Measurements from ENCODE around the gene SNX3.
"Not testable (repeated sequence)": the region's sequence is repeated elsewhere in the genome, so short reads cannot be mapped to it uniquely, and the experiment has no call there.

SNX3 gene

DNA sequence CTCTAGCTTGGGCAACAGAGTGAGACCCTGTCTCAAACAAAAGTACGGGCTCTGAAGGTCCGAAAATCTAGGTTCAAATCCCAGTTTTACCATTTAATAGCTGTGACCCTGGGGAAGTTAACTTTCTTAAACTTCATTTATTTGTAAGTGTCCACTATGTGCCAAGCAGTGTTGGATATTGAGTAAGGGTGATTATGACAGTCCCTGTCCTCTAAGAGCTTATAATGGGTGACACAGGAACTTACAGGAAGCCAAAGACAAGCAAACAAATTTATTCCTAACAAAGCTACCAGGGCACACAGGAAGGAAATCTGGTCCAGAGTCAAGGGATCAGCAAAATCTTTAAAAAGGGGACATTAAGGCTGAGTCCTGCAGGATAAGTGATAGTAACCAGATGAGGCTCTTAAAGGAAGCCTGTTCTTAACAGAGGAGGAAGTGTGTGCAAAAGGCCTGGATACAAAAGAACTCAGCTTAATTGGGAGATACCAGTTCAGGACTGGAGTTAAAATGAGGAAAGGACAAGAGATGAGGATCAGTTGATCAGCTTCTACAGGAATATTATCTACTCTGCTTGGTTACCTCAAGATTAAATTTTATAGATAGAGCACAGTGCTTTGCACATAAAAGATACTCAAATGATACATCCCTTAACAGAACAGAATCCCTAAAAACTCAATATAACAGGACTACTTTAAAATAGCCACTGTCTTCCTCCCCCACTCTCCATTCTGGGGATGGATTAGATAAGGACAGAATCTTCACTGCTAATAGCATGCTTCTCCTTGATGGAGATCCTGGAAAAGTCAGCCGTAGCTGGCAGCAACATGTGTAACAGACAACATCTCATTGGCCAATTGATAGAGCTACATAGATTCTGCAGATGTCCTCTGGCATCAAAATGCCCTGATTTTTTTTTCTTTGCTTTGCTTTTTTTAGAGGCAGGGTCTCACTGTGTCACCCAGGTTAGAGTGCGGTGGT, 6.1 kb downstream of the SNX3 start:
- DNase-seq = no peak

GRCh38 chr6:108253241-108253640, 7.6 kb downstream of the SNX3 start:
- DNase-seq = no peak

DNA sequence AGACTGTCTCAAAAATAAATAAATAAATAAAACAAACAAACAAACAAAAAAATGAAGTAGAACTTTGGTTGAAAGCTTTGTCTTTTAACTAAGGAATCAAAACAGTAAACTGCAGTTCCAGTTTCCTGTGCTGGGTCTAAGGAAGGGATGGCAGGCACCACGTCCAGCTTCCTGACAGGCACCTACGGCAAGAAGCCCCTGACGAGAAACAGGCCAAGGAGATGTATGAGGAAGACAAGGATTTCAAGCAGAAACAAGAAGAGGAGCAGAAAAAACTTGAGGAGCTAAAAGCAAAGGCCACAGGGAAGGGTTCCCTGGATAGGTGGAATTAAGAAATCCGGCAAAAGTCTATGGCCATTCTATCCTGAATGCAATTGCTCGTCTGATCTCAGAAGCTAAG, 8.8 kb downstream of the SNX3 start:
- DNase-seq = no peak

DNA sequence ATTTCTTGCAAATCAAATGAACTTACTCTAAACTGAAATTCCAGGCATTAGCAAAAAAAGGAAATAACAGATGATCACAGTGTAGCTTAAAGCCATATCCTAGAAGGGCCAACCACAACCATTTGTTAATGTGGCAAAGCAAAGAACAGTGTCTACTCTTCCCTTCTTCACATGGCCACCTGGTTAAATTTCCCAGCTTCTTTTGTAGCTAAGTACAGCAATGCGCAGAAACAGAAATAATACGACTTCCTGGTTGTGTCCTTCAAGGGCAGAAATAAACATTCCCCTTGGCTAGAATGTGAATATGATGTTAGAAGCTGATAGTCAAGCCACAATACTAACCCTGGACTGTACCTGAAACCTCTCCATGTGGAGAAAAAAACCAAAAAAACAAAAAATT, 9.6 kb downstream of the SNX3 start:
- DNase-seq = no peak

- DNase-seq = no peak
These were observed 10.5 kb downstream of the SNX3 start for GRCh38 chr6:108250240-108250866.

DNA sequence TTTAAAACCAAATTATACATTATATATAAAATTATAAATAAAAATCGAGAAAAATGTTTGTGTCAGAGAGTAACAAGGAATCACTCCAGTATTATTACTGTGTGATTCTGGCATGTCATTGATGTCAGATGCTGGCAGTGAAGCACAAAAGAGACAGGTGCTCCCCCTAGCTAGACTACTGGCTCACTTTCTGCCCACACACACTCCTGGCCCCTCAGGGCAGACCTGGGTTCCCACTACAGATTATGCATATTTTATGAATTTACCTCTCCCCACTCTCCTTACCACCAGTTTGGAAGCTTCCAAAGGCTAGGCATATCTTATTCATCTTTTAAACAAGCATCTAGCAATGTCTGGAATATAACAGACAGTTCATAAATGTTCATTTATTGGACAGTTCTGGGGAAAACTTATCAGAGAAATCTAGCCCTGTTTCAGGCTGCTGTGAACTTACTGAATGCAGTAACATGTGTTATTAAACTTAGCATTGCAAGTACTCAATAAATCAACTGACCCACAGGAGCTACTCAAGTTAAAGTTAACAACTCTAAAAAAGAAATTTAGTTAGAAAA, 12.8 kb downstream of the SNX3 start:
- DNase-seq = no peak

- DNase-seq = not testable (repeated sequence)
These were observed 15.7 kb downstream of the SNX3 start for GRCh38 chr6:108245095-108245494.

GRCh38 chr6:108243836-108244235, 17.0 kb downstream of the SNX3 start:
- no peak for DNase-seq

DNA sequence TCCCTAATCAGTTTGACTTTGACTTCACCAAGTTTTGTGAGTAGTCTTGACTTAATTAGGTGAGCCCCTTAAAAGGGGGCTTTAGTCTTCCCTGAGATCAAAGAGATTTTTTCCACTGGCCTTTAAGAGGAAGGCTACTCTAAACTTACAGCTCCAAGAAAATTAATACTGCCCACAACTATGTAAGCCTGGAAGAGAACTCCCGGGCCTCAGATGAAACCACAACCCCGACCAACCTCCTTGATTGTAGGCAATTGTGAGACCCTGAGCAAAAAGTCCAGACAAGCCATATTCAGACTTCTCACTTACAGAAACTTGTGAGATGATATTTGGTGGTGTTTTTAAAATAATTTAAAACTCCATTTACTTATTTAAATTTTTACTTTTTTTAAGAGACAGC, 18.1 kb downstream of the SNX3 start:
- no peak for DNase-seq

- DNase-seq = no peak
These were observed 18.6 kb downstream of the SNX3 start for GRCh38 chr6:108242259-108242658.

DNA sequence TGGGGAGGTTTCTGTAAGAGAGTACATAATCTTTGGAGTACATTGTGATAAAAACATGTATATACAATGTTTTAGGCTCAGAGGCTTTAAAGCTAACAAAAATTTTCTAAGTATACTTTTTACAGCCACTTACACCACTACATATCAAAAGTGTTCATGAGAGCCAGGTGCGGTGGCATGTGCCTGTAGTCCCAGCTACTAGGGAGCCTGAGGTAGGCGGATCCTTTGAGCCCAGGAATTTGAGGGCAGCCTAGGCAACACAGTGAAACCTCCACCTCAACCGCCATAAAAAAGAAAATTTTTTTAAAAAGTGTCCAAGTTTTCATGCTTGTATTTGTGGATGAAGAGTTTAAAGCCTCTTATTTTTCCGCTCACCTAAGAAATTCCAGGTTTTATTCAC, 22.5 kb downstream of the SNX3 start:
- no peak for DNase-seq

DNA sequence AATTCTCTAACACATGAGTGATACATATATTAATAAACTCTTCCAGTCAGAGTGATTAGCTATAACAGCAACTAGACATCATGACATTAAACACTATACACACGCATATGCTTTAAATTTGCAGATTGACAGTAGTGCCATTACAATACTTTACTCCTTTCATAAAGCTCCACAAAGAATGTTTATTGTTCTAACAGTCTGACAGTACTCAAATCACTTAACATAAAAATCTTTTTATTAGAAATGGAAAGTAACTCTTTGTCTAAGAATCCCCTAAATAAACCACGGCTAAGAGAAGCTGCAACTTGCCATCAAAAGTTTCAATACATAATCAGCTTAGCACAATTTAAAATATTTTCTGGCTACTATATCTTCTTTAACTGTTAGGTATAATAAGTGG, 24.0 kb downstream of the SNX3 start:
- DNase-seq = no peak

DNA sequence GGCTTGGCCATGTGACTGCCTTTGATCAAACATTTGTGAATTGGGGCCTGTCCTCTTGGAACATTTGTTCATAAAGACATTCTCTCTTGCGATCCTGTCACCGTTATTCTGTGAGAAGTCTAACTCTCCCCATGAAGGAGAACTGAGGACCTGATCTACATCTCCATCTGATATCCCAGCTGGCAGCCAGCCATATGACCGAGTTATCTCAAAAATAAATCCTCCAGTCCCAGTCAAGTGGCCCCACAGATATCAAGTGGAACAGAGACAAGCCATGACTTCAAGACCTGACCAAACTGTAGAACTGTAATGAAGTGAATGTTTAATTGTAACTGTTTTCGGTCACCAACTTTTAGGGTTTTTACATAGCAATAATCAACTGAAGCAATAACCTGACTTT, 25.7 kb downstream of the SNX3 start:
- DNase-seq = no peak

GRCh38 chr6:108228416-108228815, 32.4 kb downstream of the SNX3 start:
- DNase-seq = no peak

DNA sequence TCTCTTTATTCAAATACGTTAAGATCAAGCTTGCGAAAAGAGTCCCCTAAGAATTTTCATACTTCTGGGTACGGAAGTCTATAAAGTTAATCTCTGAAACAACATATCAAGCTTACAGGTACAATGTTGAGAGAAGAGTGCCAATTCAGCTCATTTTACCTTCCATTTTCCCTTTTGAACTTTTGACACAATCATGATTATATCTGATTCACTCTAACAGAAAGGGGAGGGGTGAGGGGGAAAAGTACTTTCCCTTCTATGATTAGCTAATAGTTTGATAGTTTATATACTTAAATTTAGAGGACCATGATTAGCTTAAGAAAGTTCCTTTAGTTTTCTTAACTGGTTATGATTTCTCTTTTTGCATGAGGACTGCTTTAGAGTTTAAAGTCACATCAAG, 33.5 kb downstream of the SNX3 start:
- DNase-seq = no peak

GRCh38 chr6:108222504-108222903, 38.3 kb downstream of the SNX3 start:
- DNase-seq = no peak

- DNase-seq = no peak
These were observed 38.8 kb downstream of the SNX3 start for GRCh38 chr6:108222064-108222463.

- no peak for DNase-seq
These were observed 49.2 kb downstream of the SNX3 start for GRCh38 chr6:108211671-108212070.

DNA sequence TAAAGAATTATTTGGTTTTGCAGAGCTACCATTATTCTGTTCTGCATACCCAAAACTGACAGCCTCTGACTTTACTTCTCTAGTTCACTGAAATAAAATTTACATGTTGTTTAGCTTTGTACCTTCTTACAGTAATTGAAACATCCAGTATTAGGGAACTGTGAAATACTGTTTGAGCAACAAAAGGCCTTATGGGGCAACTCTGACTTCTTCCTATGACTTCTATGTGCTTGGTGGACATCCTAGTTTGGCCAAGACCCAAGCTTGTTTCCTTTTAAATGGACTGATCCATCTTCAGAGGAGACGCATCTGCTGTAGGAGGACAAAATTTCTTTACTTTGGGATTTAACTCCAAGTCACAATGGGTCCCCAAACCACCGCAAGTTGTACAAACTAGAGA, 50.3 kb downstream of the SNX3 start:
- no peak for DNase-seq

DNA sequence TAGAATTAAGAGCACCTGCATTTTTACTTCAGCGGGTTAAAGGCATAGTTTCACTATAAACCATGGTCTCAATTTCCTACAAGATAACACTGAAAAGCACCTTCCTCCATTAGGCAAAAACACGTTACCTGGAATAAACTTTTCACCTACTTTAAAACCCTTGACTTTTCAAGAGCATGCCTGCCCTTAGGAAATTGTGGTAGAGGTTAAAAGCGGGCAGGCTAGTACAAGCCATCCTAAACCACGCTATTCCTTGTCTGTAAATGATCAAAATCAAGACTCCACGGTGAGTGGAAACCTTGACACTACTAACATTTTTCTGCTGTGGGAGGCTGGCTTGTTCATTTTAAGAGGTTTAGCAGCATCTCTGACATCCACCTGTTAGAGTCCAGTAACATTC, 51.1 kb downstream of the SNX3 start:
- DNase-seq = no peak

DNA sequence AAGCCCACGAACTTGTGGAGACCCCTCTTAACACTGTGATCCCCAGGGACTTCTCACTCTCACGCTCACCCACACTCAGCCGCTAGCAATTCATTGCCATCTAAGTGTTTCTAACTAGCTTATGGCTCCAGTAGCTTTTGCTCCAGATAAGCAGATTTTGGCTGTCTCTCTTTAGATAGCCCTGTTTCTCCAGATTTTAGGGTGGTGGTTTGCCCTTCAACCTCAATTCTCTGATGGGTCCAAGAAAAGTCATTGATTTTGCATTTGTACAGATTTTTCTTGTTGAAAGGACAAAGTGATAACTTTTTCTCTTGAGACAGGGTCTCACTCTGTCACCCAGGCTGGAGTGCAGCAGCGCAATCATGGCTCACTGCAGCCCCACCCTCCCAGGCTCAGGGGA, 53.8 kb downstream of the SNX3 start:
- DNase-seq = no peak

GRCh38 chr6:108203189-108204112, 57.4 kb downstream of the SNX3 start:
- DNase-seq = no peak

DNA sequence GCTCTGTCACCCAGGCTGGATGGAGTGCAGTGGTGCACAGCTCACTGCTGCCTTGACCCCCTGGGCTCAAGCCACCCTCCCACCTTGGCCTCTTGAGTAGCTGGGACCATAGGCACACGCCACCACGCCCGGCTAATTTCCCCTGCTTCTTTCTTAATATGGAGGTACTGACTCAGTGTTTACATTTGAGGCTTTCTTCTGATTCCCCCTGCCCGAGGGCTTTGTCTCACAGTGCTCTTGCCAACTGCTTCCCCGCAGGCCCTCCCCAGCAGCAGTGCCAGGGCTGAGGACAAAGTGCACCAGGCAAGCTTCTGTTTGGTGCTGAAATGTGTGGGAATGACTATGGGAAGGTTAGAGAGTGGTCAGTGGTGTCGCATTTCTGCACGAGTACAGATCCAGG, 60.2 kb downstream of the SNX3 start:
- no peak for DNase-seq

Data from NCI-H2081 (cell line).